Endothelial cell of umbilical vein (primary cell): ENCODE measurements around the gene ZNF281. TPM values are rescaled to one million over a fixed set of nuclear protein-coding genes. Genes with fewer than 3 reads are reported as not detected.

ENCODE experiments used
- BruUV-seq: library from RNA; stranded (reverse); fragments of 400-500 nt; replicated peaks from 2 replicates; lab custom pipeline; 2021; lab: Mats Ljungman, UMichigan
- CTCF ChIA-PET: fragments of 300-600, 350-600 bp; sonication (Branson Sonifier 250); formaldehyde crosslinking; loops from one replicate; lab custom pipeline; 2021; ENCODE audit warnings: antibody characterized with exemption, inconsistent platforms; lab: Charles Lee
- POLR2A ChIA-PET: fragments of 300-600, 350-600 bp; sonication (Branson Sonifier 250); formaldehyde crosslinking; loops from one replicate; lab custom pipeline; 2021; ENCODE audit warnings: antibody characterized with exemption, inconsistent platforms; lab: Charles Lee
- DNase-seq: peaks from one replicate; pipeline ENCODE4 v3.0.0-alpha.2; 2011; ENCODE audit warnings: low read depth, low spot score
- FAIRE-seq: peaks from 2 replicates; lab custom pipeline; 2011; peaks lifted over from hg19 to GRCh38; lab: Jason Lieb, UNC
- H2AFZ ChIP-seq: 2 replicates; pipeline ENCODE4 v1.6.0; 2012; ENCODE audit warnings: low read depth, low read length, control low read depth, inconsistent platforms
- H3K27ac ChIP-seq: 2 replicates; pipeline ENCODE4 v1.5.1; 2011; ENCODE audit warnings: low read depth, mild to moderate bottlenecking, control low read depth, low read length, moderate library complexity; ENCODE audit not compliant: insufficient read depth
- H3K27me3 ChIP-seq, 2 experiments: 2 replicates each; pipeline versions ENCODE4 v1.6.0 to v1.6.1; 2011; ENCODE audit warnings: low read length in 2 of 2, mixed read lengths in 1 of 2; ENCODE audit not compliant: control insufficient read depth in 2 of 2, insufficient read depth in 2 of 2
- H3K36me3 ChIP-seq, 2 experiments: 2 replicates in 1 of 2; 3 replicates in 1 of 2; pipeline ENCODE4 v1.5.1; 2011; ENCODE audit warnings: low read length in 2 of 2, mild to moderate bottlenecking in 1 of 2, moderate library complexity in 1 of 2; ENCODE audit not compliant: control insufficient read depth in 2 of 2, insufficient read depth in 2 of 2; ENCODE audit errors: extremely low read depth in 1 of 2
- H3K4me1 ChIP-seq: 3 replicates; pipeline ENCODE4 v1.5.1; 2011; ENCODE audit warnings: mild to moderate bottlenecking, low read length; ENCODE audit not compliant: control insufficient read depth, insufficient read depth; ENCODE audit errors: extremely low read depth
- H3K4me2 ChIP-seq: 2 replicates; pipeline ENCODE4 v1.6.1; 2011; ENCODE audit warnings: low read length, control low read depth, mixed read lengths; ENCODE audit not compliant: insufficient read depth
- H3K4me3 ChIP-seq, 3 experiments: fragments of 200-600 bp in 1 of 3; sonication (generic), shearing (Covaris generic) in 1 of 3; replicated peaks in 1 of 3; 2 replicates each; pipeline ENCODE4 v1.5.1; 2011 to 2016; ENCODE audit warnings: control low read depth in 3 of 3, low read length in 3 of 3, mild to moderate bottlenecking in 2 of 3, inconsistent platforms in 1 of 3, low read depth in 1 of 3, moderate library complexity in 1 of 3; ENCODE audit not compliant: insufficient read depth in 1 of 3
- H3K79me2 ChIP-seq: 2 replicates; pipeline ENCODE4 v1.6.0; 2012; ENCODE audit warnings: low read length, inconsistent platforms; ENCODE audit not compliant: control insufficient read depth, insufficient read depth
- H3K9ac ChIP-seq: replicated peaks from 2 replicates; pipeline ENCODE3; 2011; ENCODE audit warnings: low read length, control low read depth; ENCODE audit not compliant: insufficient read depth; ENCODE audit errors: extremely low read depth
- H3K9me1 ChIP-seq: replicated peaks from 3 replicates; pipeline ENCODE4 v1.6.0; 2011; ENCODE audit warnings: mild to moderate bottlenecking, low read length; ENCODE audit not compliant: control insufficient read depth, insufficient read depth; ENCODE audit errors: extremely low read depth
- H3K9me3 ChIP-seq: replicated peaks from 2 replicates; pipeline ENCODE4 v1.5.1; 2012; ENCODE audit warnings: low read length, inconsistent platforms; ENCODE audit not compliant: control insufficient read depth, insufficient read depth
- H4K20me1 ChIP-seq: replicated peaks from 2 replicates; pipeline ENCODE3; 2011; ENCODE audit warnings: mild to moderate bottlenecking, low read length; ENCODE audit not compliant: control insufficient read depth, insufficient read depth; ENCODE audit errors: extremely low read depth
- EZH2 ChIP-seq: IDR thresholded peaks from 2 replicates; pipeline ENCODE4 v1.6.1; 2012; ENCODE audit warnings: borderline replicate concordance, low read depth, mild to moderate bottlenecking, moderate library complexity, low read length, inconsistent platforms; ENCODE audit not compliant: severe bottlenecking
- FOS ChIP-seq: IDR thresholded peaks from 2 replicates; pipeline ENCODE4 v1.6.1; 2011; ENCODE audit warnings: mild to moderate bottlenecking, low read length, moderate library complexity, borderline replicate concordance; ENCODE audit not compliant: insufficient read depth
- GATA2 ChIP-seq: IDR thresholded peaks from 2 replicates; pipeline ENCODE4 v1.7.0; 2011; ENCODE audit warnings: low read depth, mild to moderate bottlenecking, moderate library complexity, mixed read lengths, low read length; ENCODE audit not compliant: insufficient read length, insufficient read depth
- JUN ChIP-seq: IDR thresholded peaks from 2 replicates; pipeline ENCODE4 v1.6.1; 2011; ENCODE audit warnings: borderline replicate concordance, low read depth; ENCODE audit not compliant: insufficient read length, insufficient read depth
- MAX ChIP-seq: IDR thresholded peaks from 2 replicates; pipeline ENCODE4 v1.6.1; 2011; ENCODE audit not compliant: insufficient read depth, insufficient read length
- MYC ChIP-seq: IDR thresholded peaks from one replicate; pipeline ENCODE4 v1.6.1; 2011; ENCODE audit warnings: mild to moderate bottlenecking, low read depth, low read length
- POLR2A ChIP-seq: IDR thresholded peaks from 2 replicates; pipeline ENCODE4 v1.6.1; 2012; ENCODE audit warnings: low read depth, mild to moderate bottlenecking, control low read depth, low read length
- POLR2AphosphoS5 ChIP-seq: IDR thresholded peaks from 2 replicates; pipeline ENCODE4 v1.6.1; 2012; ENCODE audit warnings: low read depth, mild to moderate bottlenecking, control low read depth, low read length, moderate library complexity; ENCODE audit not compliant: insufficient read depth
- dilution Hi-C: fragments of 300-500 bp; cut with MboI; formaldehyde crosslinking; loops from one replicate; pipeline ENCODE4 v1.15.0; 2019; ENCODE audit warnings: low sequenced_read_pairs; ENCODE audit not compliant: extremely low pct_ligation_motif_present
- intact Hi-C: fragments of 100-400 bp; cut with micrococcal nuclease; formaldehyde crosslinking; loops from one replicate; pipeline ENCODE4 v1.10.0; 2022
- polyA plus RNA-seq, 4 experiments: library from polyadenylated mRNA; depleted of rRNA in 3 of 4; stranded (reverse) in 3 of 4; unstranded in 1 of 4; fragments of >200 nt; gene quantifications; 2 replicates each; pipeline versions ENCODE4 v1.2.1 to v1.2.3, GENCODE V29; 2011 to 2012; ENCODE audit warnings: missing spikeins in 1 of 4
- total RNA-seq: library from RNA; stranded (reverse); gene quantifications from 2 replicates; pipeline ENCODE4 v1.2.3, GENCODE V29; 2021
- TF ChIP-seq, protein P1 (sequence below), 2 donors: IDR thresholded peaks; 1 replicate in 1 of 2; 2 replicates in 1 of 2; pipeline ENCODE4 v1.5.1; 2011; ENCODE audit warnings: low read length in 2 of 2, mild to moderate bottlenecking in 2 of 2, moderate library complexity in 2 of 2, control low read depth in 1 of 2, inconsistent platforms in 1 of 2, low read depth in 1 of 2; ENCODE audit not compliant: insufficient read depth in 1 of 2; ENCODE audit errors: extremely low read depth in 1 of 2

Gene ZNF281
- total and polyA plus RNA-seq, 2 donors (not counting 3 experiments of a cell fraction or from before 2014, with no cell fraction given), result 5.2 to 22.3 TPM

- H3K4me1 ChIP-seq, result peaks cover 7% of the 10 kb centered on the region
- no peak overlapping the region for H3K27ac ChIP-seq
- dilution Hi-C loops (no loop called here), intact Hi-C loops (no loop called here)
- no peak overlapping the region for H3K4me3 ChIP-seq
- H3K27me3 ChIP-seq, result no peaks in the 10 kb centered on the region
- no TSS peak for BruUV-seq
- FAIRE-seq, result no peak
- ChIA-PET POLR2A (no interaction called here), CTCF (interaction anchor here (1.1 to 1.2 kb wide), 2 partner anchors 20 to 31 kb away, joined by 3 read pairs; no protein-coding TSS in a partner anchor)
- no peaks in the 10 kb centered on the region for H3K36me3 ChIP-seq
- no peaks in the 10 kb centered on the region for H3K79me2 ChIP-seq
- DNase-seq, result no peak
- H2AFZ ChIP-seq, result no peak overlapping the region
- no peaks in the 10 kb centered on the region for H3K9me3 ChIP-seq
- H3K9me1 ChIP-seq, result no peaks in the 10 kb centered on the region
- H3K4me2 ChIP-seq, result no peak overlapping the region
- H4K20me1 ChIP-seq, result no peaks in the 10 kb centered on the region
- TF ChIP-seq MYC (no peak), POLR2A (no peak), GATA2 (no peak), POLR2AphosphoS5 (no peak), MAX (no peak), EZH2 (no peak), JUN (no peak), FOS (no peak)
- TF ChIP-seq, protein P1, sequence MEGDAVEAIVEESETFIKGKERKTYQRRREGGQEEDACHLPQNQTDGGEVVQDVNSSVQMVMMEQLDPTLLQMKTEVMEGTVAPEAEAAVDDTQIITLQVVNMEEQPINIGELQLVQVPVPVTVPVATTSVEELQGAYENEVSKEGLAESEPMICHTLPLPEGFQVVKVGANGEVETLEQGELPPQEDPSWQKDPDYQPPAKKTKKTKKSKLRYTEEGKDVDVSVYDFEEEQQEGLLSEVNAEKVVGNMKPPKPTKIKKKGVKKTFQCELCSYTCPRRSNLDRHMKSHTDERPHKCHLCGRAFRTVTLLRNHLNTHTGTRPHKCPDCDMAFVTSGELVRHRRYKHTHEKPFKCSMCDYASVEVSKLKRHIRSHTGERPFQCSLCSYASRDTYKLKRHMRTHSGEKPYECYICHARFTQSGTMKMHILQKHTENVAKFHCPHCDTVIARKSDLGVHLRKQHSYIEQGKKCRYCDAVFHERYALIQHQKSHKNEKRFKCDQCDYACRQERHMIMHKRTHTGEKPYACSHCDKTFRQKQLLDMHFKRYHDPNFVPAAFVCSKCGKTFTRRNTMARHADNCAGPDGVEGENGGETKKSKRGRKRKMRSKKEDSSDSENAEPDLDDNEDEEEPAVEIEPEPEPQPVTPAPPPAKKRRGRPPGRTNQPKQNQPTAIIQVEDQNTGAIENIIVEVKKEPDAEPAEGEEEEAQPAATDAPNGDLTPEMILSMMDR (IDR thresholded peaks at IDR 0.05; ENCODE audit: extremely low read depth in 1 of 2, insufficient read depth in 1 of 2, low read depth in 1 of 2, low read length in 2 of 2), result no peak
- H3K9ac ChIP-seq, result no peak overlapping the region
These were observed 48.0 kb upstream of the ZNF281 start for GRCh38 chr1:200457810-200458209.
